ENCODE results near the gene TTC33. TPM values are rescaled to one million over a fixed set of nuclear protein-coding genes. Genes with fewer than 3 reads are reported as not detected.
"Not testable (repeated sequence)": the region's sequence is repeated elsewhere in the genome, so short reads cannot be mapped to it uniquely, and the experiment has no call there.

The TTC33 gene
- total RNA-seq, 1 experiment from 2014 or later: 14.7 TPM

DNA sequence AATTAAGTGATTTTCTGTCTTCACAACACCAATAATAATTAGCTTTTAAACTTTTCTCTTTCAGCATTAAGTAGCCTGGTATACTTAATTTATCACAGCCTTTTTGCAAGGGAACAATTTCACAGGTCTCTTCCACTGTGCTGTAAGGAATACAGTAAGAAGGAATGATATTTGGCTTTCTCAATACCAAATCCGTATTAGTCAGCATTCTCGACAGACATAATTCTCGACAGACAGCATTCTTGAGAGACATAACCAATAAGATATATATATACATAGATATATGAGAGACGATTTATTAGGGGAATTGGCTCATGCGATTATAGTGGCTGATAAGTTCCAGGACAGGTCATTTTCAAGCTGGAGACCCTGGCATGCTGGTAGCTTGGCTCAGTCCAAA is 24.4 kb upstream of the TTC33 start:
- no peak for DNase-seq (ENCODE audit: low read depth)

DNA sequence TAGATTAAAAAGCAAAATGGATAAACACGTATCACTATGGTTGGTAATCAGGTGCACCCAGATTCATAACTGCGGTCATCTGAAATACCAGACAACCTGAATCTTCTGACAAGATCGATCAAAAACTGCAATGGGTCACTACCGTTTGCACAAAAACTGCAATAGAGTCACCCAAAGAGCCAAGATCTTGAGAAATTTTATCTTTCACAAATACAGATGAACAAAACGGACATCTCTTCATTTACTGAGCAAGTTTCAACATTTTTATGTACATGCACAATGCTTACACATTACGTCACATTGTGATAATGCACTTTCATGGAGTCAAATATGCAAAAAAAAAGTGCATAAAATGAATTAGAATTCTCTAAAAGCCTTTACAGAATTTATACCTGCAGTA is 23.8 kb upstream of the TTC33 start:
- DNase-seq (ENCODE audit: low read depth): no peak

DNA sequence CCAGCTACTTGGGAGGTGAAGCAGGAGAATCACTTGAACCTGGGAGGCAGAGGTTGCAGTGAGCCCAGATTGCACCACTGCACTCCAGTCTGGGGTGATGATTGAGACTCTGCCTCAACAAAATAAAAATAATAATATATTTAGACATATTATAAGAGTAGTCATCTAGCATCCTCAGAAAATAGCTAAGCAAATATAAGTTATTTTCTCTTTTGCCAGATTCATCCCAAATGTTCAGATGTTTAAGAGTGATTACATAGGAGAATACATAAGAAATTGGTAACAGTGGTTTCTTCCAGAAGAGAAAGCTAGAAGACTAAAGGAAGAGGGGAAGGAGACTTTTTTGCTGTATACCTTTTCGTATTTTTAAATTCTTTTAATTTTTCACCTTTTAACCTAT is 22.4 kb upstream of the TTC33 start:
- DNase-seq (ENCODE audit: low read depth): no peak

DNA sequence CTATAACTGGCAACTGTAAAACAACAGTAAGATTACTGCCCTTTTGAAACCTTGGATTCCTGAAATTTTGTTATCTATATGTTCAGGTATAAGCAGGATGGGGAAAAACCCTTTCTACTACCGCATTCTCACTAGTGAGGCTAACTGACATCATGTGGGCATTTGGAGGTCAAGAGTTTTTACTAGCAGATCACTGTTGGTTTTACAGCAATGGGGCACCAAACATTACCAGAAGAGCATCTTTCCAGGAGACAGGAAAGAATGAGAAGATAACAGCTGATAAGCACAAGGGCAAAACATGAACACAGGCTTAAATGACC is 20.9 kb upstream of the TTC33 start:
- DNase-seq (ENCODE audit: low read depth): no peak

GRCh38 chr5:40775846-40776657 is 20.3 kb upstream of the TTC33 start:
- DNase-seq (ENCODE audit: low read depth): no peak

DNA sequence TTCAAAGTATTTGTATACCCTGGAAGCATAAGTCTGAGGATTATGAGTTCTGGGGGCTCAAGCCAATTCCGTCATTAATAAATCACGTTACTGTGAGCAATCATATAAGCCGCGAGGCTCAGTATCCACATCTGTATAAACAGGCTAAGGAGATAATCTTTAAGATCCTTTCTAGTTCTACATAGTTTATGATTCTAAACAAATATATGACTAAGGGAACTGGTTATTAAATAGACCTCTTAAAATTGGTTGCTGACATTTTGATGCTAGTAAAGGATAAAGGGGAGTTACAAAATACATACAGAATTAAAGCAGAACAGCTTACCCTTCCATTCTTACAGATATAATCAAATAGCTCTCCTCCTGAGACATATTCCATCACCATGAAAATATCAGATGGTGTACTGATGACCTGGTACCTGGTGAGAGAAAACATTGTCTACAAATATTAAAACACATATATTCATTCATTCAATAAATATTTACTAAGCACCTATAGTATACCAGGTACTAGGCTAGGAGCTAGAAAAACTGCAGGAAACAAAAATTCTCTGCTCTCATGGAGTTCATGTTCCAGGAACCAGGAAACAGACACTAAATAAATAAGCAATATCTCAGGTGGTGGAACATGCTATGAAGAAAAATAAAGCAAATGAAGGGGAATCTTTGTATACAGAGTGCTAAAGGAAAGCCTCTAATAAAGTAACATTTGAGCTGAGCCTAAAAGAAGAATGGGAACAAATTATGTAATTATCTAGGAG is 19.5 kb upstream of the TTC33 start:
- no peak for DNase-seq (ENCODE audit: low read depth)

DNA sequence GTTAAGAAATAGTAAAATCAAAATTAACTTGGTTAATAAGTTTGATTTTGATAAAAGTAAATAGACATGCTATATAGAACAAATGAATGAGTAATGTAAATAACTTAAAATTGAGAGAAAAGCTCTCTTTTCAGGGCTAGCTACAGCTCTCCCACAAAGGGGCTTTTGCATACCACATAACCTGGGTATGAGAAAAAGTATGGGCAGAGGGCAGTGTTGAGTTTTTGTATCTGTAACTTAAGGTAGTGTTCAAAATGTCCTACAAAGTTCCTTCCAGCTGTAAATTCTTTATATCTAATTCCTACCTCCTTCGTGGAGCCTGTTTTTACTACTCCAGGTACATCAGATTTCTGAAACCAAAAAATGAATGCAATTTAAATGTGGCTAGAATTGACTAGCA is 18.9 kb upstream of the TTC33 start:
- DNase-seq (ENCODE audit: low read depth): no peak

DNA sequence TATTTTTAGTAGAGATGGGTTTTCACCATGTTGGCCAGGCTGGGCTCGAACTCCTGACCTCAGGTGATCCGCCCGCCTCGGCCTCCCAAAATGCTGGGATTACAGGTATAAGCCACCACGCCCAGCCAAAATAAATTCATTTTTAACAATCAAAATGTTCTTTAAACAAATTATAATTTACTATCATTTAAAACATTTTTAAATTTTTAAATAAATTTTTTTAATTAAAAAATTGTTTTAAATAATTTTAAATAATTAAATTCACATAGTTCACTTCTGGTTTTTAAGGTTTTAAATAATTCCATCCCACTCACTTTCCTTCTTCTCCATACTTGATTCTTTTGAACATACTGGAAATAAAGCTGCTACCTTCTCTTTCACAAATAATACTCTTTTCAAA is 15.0 kb upstream of the TTC33 start:
- no peak for DNase-seq (ENCODE audit: low read depth)

GRCh38 chr5:40762705-40763104 is 6.9 kb upstream of the TTC33 start:
- DNase-seq (ENCODE audit: low read depth): no peak

DNA sequence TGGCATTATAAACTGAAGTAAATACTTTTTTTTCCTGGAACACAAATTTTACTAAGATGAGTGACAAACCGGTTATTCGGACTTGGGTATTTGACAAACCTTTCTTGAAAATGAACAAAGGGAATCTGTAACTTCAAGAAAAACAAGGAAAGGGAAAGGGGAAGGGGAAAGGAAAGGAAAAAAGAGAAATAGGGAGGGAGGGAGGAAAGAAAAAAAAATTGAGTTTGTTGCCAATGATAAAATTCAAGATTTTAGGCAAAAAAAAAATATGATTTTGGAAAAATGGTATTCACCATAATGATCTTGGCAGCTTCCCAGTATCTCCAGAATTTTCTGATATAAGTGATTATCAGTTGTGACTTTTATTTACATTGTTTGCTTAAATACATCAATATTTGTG is 1.6 kb upstream of the TTC33 start:
- no peak for DNase-seq (ENCODE audit: low read depth)

GRCh38 chr5:40755093-40755406 is 711 bp downstream of the TTC33 start:
- DNase-seq (ENCODE audit: low read depth): peak; percentile 80

DNA sequence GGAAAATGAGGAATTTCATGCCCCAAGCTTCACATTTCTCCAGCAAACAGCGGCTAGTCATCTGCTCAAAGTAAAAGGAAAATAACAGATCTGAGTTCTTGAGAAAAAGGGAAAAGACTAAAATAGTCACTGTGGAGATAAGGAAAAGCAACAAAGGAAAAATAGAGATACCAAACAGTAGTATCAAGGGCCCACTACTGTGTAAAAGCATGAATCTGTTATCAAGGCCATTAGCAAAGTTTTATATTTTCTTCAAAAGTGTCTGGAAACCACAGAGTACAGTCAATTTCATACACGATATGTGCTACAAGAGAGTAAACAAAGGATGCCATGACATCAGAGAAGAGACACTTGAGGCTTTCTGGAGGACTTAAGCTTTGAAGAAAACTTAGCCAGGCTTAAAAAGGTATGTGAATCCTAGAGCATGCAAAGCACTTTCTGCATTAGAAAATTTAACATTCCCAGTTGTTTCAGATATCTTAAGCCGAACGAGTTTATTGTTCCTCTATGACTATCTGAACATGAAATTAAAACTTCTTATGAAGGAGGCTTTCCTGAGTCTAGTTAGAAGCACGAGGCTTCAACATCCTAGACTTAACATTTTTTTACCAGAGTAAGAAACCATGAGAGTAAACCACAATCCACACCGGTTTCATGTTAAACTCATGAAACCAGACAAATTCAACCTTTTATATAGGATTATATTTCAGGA is 1.2 kb downstream of the TTC33 start:
- no peak for DNase-seq (ENCODE audit: low read depth)

GRCh38 chr5:40746703-40747102 is 9.1 kb downstream of the TTC33 start:
- no peak for DNase-seq (ENCODE audit: low read depth)

DNA sequence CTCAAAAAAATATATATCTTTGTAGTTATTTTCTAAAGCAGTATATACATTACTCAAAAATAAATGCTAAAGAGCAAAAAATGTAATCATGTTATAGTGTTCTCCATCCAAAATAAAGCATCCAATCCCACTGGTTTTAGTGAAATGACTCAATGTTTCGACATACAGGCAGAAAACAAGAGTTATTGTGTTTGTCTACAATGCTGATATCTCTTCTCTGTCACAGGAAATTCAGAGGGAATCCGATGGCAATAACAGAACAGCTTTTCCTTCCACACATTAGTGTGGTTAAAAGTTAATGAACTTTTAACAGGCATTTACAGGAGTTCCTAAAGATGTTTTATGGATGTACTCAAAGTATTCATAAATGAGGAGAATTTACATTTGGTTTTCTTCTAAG is 12.0 kb downstream of the TTC33 start:
- DNase-seq (ENCODE audit: low read depth): no peak

GRCh38 chr5:40738502-40738901 is 17.3 kb downstream of the TTC33 start:
- no peak for DNase-seq (ENCODE audit: low read depth)

DNA sequence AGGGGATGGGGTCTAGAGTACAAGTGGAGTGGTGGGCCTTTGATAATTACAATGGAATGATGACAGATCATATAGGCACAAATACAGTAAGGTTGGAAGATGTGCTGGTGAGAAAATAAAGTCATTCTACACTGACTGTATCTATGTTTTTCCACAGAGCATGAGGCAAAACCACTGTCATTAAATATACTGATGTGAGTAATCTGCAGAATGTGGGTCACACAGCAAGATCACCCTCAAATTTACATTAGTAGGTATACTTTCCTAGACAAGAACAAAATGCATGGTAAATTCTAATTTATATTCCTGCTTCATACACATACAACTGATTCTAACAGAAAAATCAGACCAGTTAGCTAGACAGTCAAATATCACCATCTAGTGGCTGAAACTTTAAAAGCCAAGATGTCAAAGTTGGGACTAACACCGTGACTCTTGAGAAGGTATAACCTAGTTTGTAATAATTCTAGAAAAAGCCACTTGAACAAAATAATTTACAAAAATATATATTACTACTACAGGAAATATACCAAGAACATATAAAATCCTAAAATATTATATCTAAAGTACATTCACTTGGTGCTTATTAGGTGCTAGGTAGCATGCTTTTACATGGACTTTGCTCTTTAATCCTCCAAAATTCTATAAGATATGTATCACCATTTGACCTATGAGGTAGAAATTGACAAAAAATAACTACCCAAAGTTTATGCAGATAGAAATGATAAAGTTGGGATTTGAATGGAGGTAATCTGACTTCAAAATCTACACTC is 19.5 kb downstream of the TTC33 start:
- peak; percentile 44 for DNase-seq (ENCODE audit: low read depth)

GRCh38 chr5:40735609-40736008 is 20.2 kb downstream of the TTC33 start:
- DNase-seq (ENCODE audit: low read depth): no peak

DNA sequence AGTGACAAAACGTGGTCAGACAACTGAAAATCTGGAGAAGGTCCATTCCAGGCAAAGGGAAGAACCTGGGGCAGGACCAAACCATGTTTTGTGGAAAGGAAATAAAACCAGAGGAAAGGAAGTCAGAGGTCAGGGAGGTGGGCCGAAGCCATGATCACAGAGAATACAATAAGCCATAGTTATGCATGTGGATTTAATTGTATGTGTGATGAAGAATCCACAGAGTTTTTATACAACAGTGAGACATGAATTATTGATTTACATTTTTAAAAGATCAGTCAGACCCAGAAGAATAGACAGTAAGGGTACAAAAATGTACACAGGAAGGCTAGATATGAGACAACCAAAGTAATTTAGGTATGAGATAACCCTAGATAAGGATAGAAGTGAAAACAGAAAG is 20.8 kb downstream of the TTC33 start:
- DNase-seq (ENCODE audit: low read depth): peak; percentile 29

DNA sequence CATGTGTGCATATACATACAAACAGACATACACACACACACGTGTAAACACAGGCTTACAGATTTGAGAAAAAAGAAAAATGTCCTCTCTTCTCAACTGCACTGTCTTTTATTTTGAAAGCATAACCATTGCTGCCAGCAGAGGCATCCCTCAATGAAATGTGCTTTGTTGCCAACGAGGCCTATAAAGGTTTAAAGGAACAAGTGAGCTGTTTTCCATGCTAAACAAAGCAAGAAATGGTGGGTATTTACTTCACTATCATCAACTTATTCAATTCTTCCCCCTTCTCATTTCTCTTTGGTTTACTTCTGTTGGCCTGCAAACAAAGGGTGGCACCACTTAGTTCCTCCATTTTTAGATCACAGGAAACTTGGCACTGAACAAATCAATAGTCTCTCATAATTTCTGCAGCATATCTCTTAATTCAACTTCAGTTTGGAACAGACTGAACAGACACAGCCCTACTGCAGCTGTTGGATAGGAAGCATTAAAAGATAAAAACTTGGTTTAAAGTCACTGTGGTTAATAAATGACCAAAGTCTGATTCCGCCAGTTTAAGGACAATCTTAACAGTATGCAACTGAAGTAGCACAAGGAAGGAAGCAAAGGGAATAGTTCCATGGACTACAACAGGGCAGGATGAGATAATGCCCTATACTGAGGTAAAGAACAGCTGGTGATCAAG is 21.7 kb downstream of the TTC33 start:
- DNase-seq (ENCODE audit: low read depth): no peak

DNA sequence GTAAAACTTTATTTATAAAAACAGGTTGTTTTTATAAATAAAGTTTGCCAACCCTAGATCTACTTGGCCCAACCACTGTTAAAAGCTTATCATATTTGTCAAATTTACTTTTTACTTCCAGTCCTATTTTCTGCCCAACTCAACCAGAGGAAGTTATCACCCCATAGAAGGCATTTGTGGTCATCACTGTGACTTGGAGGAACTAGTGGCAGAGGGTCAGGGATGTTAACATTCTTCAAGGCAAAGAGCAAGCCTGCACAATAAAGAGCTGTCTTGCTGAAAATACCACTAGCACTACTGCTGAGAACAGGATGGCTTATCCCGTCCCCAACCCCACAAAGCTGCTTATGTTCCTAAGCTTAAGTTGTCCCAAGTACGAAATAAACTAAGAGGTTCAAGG is 22.3 kb downstream of the TTC33 start:
- DNase-seq (ENCODE audit: low read depth): no peak

GRCh38 chr5:40722497-40722911 is 33.3 kb downstream of the TTC33 start:
- DNase-seq (ENCODE audit: low read depth): not testable (repeated sequence)

DNA sequence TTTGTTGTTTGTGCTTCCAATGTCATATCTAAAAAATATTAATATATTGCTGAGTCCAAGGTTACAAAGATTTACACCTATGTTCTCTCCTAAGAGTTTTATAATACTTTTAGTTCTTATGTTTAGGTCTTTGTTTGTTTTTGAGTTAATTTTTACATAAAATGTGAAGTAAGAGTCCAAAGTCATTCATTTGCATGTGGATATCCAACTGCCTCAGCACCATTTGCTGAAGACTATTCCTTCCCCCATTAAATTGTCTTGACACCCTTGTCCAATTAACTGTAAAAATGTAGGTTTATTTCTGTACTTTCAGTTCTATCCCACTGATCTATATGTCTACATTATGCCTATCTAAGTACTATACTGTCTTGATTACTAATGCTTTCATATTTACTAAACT is 35.7 kb downstream of the TTC33 start:
- no peak for DNase-seq (ENCODE audit: low read depth)
